SK-N-SH (cell line): Measurements from ENCODE around the gene PTBP2.

Experiments used
- EP300 ChIP-seq, 2 experiments: IDR thresholded peaks; 2 replicates each; pipeline versions ENCODE4 v1.4.0 to v1.6.1; 2012; ENCODE audit warnings: borderline replicate concordance in 1 of 2, low read depth in 1 of 2, low read length in 1 of 2
- TF ChIP-seq, protein P1 (sequence below): fragments of 200-600 bp; sonication (generic); IDR thresholded peaks from 2 replicates; pipeline ENCODE4 v1.6.1; 2017; ENCODE audit warnings: antibody characterized with exemption, mild to moderate bottlenecking, moderate library complexity

DNA sequence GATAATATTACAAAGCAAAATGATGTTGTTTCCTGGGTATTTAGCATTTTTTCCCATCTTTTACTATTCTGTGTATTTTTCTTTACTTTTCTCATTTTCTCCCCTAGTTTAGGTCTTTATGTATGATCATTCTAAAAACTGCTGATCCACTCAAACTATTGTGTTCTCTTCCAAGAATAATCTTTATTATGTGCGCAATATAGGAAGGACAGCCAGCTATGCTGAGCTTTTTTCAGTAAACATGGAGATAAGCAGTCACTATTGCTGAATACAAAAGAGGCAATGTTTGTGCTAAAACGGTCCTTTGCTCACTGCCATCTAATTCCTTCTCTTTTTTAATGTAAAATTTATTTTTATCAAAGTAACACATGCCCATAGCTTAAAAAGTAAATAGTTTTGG, 6.7 kb upstream of the PTBP2 start:
- TF ChIP-seq, protein P1, sequence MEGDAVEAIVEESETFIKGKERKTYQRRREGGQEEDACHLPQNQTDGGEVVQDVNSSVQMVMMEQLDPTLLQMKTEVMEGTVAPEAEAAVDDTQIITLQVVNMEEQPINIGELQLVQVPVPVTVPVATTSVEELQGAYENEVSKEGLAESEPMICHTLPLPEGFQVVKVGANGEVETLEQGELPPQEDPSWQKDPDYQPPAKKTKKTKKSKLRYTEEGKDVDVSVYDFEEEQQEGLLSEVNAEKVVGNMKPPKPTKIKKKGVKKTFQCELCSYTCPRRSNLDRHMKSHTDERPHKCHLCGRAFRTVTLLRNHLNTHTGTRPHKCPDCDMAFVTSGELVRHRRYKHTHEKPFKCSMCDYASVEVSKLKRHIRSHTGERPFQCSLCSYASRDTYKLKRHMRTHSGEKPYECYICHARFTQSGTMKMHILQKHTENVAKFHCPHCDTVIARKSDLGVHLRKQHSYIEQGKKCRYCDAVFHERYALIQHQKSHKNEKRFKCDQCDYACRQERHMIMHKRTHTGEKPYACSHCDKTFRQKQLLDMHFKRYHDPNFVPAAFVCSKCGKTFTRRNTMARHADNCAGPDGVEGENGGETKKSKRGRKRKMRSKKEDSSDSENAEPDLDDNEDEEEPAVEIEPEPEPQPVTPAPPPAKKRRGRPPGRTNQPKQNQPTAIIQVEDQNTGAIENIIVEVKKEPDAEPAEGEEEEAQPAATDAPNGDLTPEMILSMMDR: no peak
- no peak for TF ChIP-seq EP300 (IDR thresholded peaks at IDR 0.05; ENCODE audit: borderline replicate concordance in 1 of 2, low read depth in 1 of 2, low read length in 1 of 2)
